ENCODE results near the gene LMOD2.

DNA sequence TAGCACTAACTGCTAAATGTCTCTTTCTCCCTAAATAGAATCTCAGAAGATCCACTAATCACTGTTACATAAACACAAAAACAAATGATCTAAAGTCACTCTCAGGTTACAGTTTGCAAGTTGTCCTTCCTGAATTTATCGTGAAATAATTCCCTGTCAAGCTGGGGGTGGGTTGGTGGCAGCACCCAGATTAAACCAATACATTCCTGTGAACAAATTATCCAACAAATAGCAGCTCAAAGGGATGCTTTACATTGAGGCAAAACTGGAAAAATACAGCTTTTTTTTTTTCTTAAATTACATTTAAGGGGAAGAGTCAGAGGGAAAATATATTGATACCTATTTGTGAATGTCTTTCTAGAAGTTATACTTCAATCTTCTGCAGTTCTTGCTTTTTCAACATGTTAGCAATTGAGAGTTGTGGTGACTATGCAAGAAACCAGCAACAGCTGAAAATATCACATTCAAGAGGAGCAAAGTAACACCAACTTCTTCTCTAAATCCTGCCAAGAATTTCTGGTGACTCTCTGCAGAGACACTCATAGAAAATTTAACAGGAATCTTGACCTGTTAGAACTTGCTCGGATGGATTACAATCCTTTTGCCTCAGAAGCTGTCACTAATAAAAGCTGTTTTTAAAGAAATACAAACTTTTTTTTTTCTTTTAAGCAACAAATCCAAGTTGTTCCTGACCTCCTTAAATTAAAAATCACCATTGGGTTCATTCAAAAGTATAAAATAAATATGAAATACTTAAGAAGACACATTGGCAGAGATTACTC lies 18.9 kb downstream of the LMOD2 start:
- TF ChIP-seq, protein P1, sequence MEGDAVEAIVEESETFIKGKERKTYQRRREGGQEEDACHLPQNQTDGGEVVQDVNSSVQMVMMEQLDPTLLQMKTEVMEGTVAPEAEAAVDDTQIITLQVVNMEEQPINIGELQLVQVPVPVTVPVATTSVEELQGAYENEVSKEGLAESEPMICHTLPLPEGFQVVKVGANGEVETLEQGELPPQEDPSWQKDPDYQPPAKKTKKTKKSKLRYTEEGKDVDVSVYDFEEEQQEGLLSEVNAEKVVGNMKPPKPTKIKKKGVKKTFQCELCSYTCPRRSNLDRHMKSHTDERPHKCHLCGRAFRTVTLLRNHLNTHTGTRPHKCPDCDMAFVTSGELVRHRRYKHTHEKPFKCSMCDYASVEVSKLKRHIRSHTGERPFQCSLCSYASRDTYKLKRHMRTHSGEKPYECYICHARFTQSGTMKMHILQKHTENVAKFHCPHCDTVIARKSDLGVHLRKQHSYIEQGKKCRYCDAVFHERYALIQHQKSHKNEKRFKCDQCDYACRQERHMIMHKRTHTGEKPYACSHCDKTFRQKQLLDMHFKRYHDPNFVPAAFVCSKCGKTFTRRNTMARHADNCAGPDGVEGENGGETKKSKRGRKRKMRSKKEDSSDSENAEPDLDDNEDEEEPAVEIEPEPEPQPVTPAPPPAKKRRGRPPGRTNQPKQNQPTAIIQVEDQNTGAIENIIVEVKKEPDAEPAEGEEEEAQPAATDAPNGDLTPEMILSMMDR (IDR thresholded peaks at IDR 0.05; ENCODE audit: insufficient read depth, low read depth, low read length), result no peak
- TF ChIP-seq EZH2 (IDR thresholded peaks at IDR 0.05; ENCODE audit: insufficient read depth, low read length), result no peak
